SK-N-SH treated with all-trans-retinoic acid at 6 μM for 48 hours (cell line): ENCODE data around the gene CST9L.

Experiments
- ARNTL ChIP-seq: fragments of 450-650 bp; formaldehyde crosslinking; IDR thresholded peaks from 2 replicates; pipeline ENCODE4 v1.5.0; 2020; ENCODE audit warnings: low read depth, mild to moderate bottlenecking, moderate library complexity, borderline replicate concordance
- CSDC2 ChIP-seq: fragments of 250-450 bp; sonication (Bioruptor Pico); IDR thresholded peaks from 2 replicates; pipeline ENCODE4 v1.5.0; 2020; ENCODE audit warnings: mild to moderate bottlenecking, moderate library complexity
- ISL1 ChIP-seq: fragments of 250-450 bp; sonication (Bioruptor Pico); IDR thresholded peaks from 2 replicates; pipeline ENCODE4 v2.1.2; 2022; ENCODE audit warnings: mild to moderate bottlenecking, moderate library complexity
- ZFP30 ChIP-seq: fragments of 450-650 bp; formaldehyde crosslinking; IDR thresholded peaks from 2 replicates; pipeline ENCODE4 v1.5.0; 2022; ENCODE audit warnings: mild to moderate bottlenecking, moderate library complexity
- ZNF565 ChIP-seq: fragments of 450-650 bp; formaldehyde crosslinking; conservative IDR thresholded peaks from 2 replicates; pipeline ENCODE4 v1.5.0; 2020; ENCODE audit warnings: low read depth, mild to moderate bottlenecking, moderate library complexity
- ZNF70 ChIP-seq: fragments of 450-650 bp; formaldehyde crosslinking; IDR thresholded peaks from 2 replicates; pipeline ENCODE4 v1.5.0; 2020; ENCODE audit warnings: mild to moderate bottlenecking, moderate library complexity
- ZNF8 ChIP-seq: fragments of 450-650 bp; formaldehyde crosslinking; IDR thresholded peaks from 2 replicates; pipeline ENCODE4 v1.5.0; 2020; ENCODE audit warnings: mild to moderate bottlenecking, moderate library complexity

- no peak for TF ChIP-seq CSDC2 (CRISPR knock-in tag)
- TF ChIP-seq ARNTL (CRISPR knock-in tag) = no peak
- no peak for TF ChIP-seq ZNF8 (CRISPR knock-in tag)
- TF ChIP-seq ZNF70 (CRISPR knock-in tag) = no peak
- TF ChIP-seq ZNF565 = no peak
- TF ChIP-seq ZFP30 (CRISPR knock-in tag) = no peak
- no peak for TF ChIP-seq ISL1 (CRISPR knock-in tag)
Measured at GRCh38 chr20:23595941-23596340, 27.7 kb upstream of the CST9L start.
